Measurements from ENCODE around the gene ADARB2. TPM values are rescaled to one million over a fixed set of nuclear protein-coding genes. Genes with fewer than 3 reads are reported as not detected.
"Not testable (repeated sequence)": the region's sequence is repeated elsewhere in the genome, so short reads cannot be mapped to it uniquely, and the experiment has no call there.

The ADARB2 gene
- total RNA-seq, 3 donors from 2014 or later: 0.31 to 4.2 TPM; not detected in 1

DNA sequence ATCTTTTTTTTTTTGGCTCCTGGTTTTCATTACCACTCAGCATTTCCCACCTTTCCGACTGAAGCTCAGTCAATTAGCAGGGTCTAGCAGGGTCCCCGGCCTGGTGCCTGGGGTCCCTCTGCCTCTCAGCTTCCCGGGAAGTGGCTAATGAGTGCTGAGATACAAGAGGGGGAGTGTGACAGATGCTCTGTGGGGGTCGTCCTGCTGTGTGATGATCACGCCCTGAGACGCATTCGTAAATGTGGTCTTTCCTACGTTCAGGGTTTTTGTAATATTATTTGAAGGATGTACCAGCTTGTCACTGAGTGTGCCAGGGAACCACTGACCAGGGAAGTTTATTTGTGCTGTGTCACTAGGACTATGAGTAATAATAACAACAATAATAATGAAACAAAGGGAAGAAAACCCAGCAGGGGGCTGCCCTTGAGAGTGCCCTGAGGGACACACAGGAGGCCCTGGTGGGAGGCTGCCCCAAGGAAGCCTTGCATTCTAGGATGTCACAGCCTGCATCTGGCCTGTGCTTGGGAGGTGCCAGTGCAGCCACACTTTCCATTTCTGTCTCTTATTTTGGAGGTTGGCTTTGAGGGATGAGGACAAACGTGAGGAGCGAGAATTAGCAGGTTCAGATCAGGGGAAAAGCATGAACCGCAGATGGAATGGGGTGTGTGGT lies 337.8 kb downstream of the ADARB2 start:
- TF ChIP-seq CTCF (IDR thresholded peaks at IDR 0.05): no peak
- intact Hi-C loops (cut with DNase I, micrococcal nuclease): no loop called here
- DNase-seq (no peak), ATAC-seq (no peak)
- H3K4me1 ChIP-seq (ENCODE audit: low read depth): no peaks in the 10 kb centered on the region
- H3K9me3 ChIP-seq: no peaks in the 10 kb centered on the region
- H3K36me3 ChIP-seq (ENCODE audit: low read depth): no peaks in the 10 kb centered on the region
- H3K4me3 ChIP-seq: no peak overlapping the region

- no peaks in the 10 kb centered on the region for H3K9me3 ChIP-seq
- DNase-seq: no peak
- intact Hi-C loops (cut with DNase I, micrococcal nuclease): no loop called here
- ATAC-seq: no peak
- H3K4me3 ChIP-seq: no peak overlapping the region
- no peaks in the 10 kb centered on the region for H3K36me3 ChIP-seq (ENCODE audit: low read depth)
- no peaks in the 10 kb centered on the region for H3K4me1 ChIP-seq (ENCODE audit: low read depth)
- TF ChIP-seq CTCF (IDR thresholded peaks at IDR 0.05): no peak
Measured at GRCh38 chr10:1398626-1399410, 338.5 kb downstream of the ADARB2 start.

DNA sequence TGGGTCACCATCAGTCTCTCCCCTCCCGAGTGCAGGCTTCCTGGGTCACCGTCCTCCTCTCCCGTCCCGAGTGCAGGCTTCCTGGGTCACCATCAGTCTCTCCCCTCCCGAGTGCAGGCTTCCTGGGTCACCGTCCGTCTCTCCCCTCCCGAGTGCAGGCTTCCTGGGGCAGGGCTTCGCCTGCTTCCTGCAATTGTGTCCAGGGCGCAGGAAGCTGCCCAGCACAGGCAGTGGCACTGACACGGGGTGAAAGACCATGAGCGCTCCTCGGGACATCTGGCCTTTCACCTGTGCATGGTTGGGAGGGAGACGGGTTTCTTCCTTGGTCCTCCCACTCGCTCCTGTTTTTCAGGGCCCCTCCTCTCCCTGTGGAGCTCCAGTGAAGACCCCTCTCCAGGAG lies 339.2 kb downstream of the ADARB2 start:
- intact Hi-C loops (cut with DNase I, micrococcal nuclease); H3K9me3 ChIP-seq; H3K36me3 ChIP-seq (ENCODE audit: low read depth); DNase-seq; H3K4me3 ChIP-seq; H3K4me1 ChIP-seq (ENCODE audit: low read depth); ATAC-seq: not testable (repeated sequence)

- no peak for ATAC-seq
- Histone ChIP-seq H3K4me1 (ENCODE audit: low read depth) (no peaks in the 10 kb centered on the region), H3K36me3 (ENCODE audit: low read depth) (no peaks in the 10 kb centered on the region), H3K4me3 (no peak overlapping the region), H3K9me3 (no peaks in the 10 kb centered on the region)
- no peak for DNase-seq
- no peak for TF ChIP-seq CTCF (IDR thresholded peaks at IDR 0.05)
- intact Hi-C loops (cut with DNase I, micrococcal nuclease): no loop called here
Measured at GRCh38 chr10:1396297-1396635, 341.1 kb downstream of the ADARB2 start.

GRCh38 chr10:1395481-1396296 lies 341.6 kb downstream of the ADARB2 start:
- Histone ChIP-seq H3K9me3 (no peaks in the 10 kb centered on the region), H3K4me3 (no peak overlapping the region), H3K36me3 (ENCODE audit: low read depth) (no peaks in the 10 kb centered on the region), H3K4me1 (ENCODE audit: low read depth) (no peaks in the 10 kb centered on the region)
- intact Hi-C loops (cut with DNase I, micrococcal nuclease): no loop called here
- no peak for DNase-seq
- no peak for TF ChIP-seq CTCF (IDR thresholded peaks at IDR 0.05)
- ATAC-seq: no peak

- Histone ChIP-seq H3K4me3 (no peak overlapping the region), H3K9me3 (no peaks in the 10 kb centered on the region), H3K36me3 (ENCODE audit: low read depth) (no peaks in the 10 kb centered on the region), H3K4me1 (ENCODE audit: low read depth) (no peaks in the 10 kb centered on the region)
- intact Hi-C loops (cut with DNase I, micrococcal nuclease): no loop called here
- TF ChIP-seq CTCF (IDR thresholded peaks at IDR 0.05): no peak
- DNase-seq (no peak), ATAC-seq (no peak)
Measured at GRCh38 chr10:1395025-1395480, 342.3 kb downstream of the ADARB2 start.
